GM12875 (cell line): Measurements from ENCODE around the gene PLOD1.

Source experiments
- H3K4me3 ChIP-seq: one replicate; pipeline ENCODE4 v1.5.1; 2011; ENCODE audit warnings: low read depth, low read length, control low read depth
- CTCF ChIP-seq: IDR thresholded peaks from 2 replicates; pipeline ENCODE4 v1.5.1; 2011; ENCODE audit warnings: low read depth, mild to moderate bottlenecking, control low read depth, inconsistent platforms, low read length, moderate library complexity, borderline replicate concordance; ENCODE audit not compliant: insufficient read depth

Gene PLOD1

GRCh38 chr1:11914024-11914423 lies 20.5 kb upstream of the PLOD1 start:
- no peak overlapping the region for H3K4me3 ChIP-seq
- no peak for TF ChIP-seq CTCF

GRCh38 chr1:11918799-11919519 lies 15.6 kb upstream of the PLOD1 start:
- no peak for TF ChIP-seq CTCF
- H3K4me3 ChIP-seq, result no peak overlapping the region

GRCh38 chr1:11919621-11920020 lies 14.9 kb upstream of the PLOD1 start:
- TF ChIP-seq CTCF, result no peak

GRCh38 chr1:11920239-11920903 lies 14.1 kb upstream of the PLOD1 start:
- no peak overlapping the region for H3K4me3 ChIP-seq
- TF ChIP-seq CTCF, result no peak

More at GRCh38 chr1:11919621-11920020, 14.9 kb upstream of the PLOD1 start:
- no peak overlapping the region for H3K4me3 ChIP-seq

GRCh38 chr1:11921022-11921421 lies 13.5 kb upstream of the PLOD1 start:
- TF ChIP-seq CTCF, result no peak

GRCh38 chr1:11923069-11923826 lies 11.3 kb upstream of the PLOD1 start:
- no peak overlapping the region for H3K4me3 ChIP-seq
- TF ChIP-seq CTCF, result no peak

More at GRCh38 chr1:11921022-11921421, 13.5 kb upstream of the PLOD1 start:
- H3K4me3 ChIP-seq, result no peak overlapping the region
